ENCODE measurements around the gene EXTL1. TPM values are rescaled to one million over a fixed set of nuclear protein-coding genes. Genes with fewer than 3 reads are reported as not detected.

The EXTL1 gene
- total RNA-seq, 1 experiment from 2014 or later = 1.0 TPM

- Histone ChIP-seq H3K14ac (ENCODE audit: insufficient read depth, low read length) (no peak overlapping the region), H3K23me2 (ENCODE audit: insufficient read length, low read depth, low read length, poor library complexity, severe bottlenecking) (no peaks in the 10 kb centered on the region), H4K91ac (ENCODE audit: insufficient read length, low read depth, low read length) (no peak overlapping the region), H3K9me3 (ENCODE audit: control insufficient read depth, low read depth, low read length) (no peaks in the 10 kb centered on the region), H2BK15ac (ENCODE audit: low read depth, low read length) (no peak overlapping the region), H3K79me2 (ENCODE audit: insufficient read depth, low read length) (no peaks in the 10 kb centered on the region), H3K23ac (ENCODE audit: insufficient read length, low read depth, low read length) (no peak overlapping the region), H3K4me1 (ENCODE audit: insufficient read depth, low read length) (no peaks in the 10 kb centered on the region), H4K20me1 (ENCODE audit: control insufficient read depth, insufficient read depth, insufficient read length) (no peaks in the 10 kb centered on the region), H2BK12ac (ENCODE audit: insufficient read length, low read depth, low read length) (no peak overlapping the region), H3T11ph (ENCODE audit: low read length) (no peak overlapping the region), H3K4ac (ENCODE audit: low read depth, low read length) (no peak overlapping the region), H2BK120ac (ENCODE audit: low read depth, low read length, poor library complexity, severe bottlenecking) (no peak overlapping the region), H3K4me2 (ENCODE audit: insufficient read depth, insufficient read length, low read length) (no peak overlapping the region), H2BK5ac (ENCODE audit: insufficient read length, low read length) (no peak overlapping the region), H3K27ac (ENCODE audit: insufficient read length, low read depth, low read length) (no peak overlapping the region), H3K9ac (ENCODE audit: extremely low read depth, insufficient read length, low read length) (no peak overlapping the region), H2AK5ac (ENCODE audit: insufficient read length, low read length) (no peak overlapping the region), H2AFZ (ENCODE audit: low read length) (no peak overlapping the region), H3K18ac (ENCODE audit: insufficient read length, low read depth, low read length) (no peak overlapping the region), H3K79me1 (ENCODE audit: insufficient read depth, low read depth, low read length, poor library complexity, severe bottlenecking) (no peaks in the 10 kb centered on the region), H3K56ac (ENCODE audit: insufficient read length, low read depth, low read length) (no peak overlapping the region), H2BK20ac (ENCODE audit: low read depth, low read length, poor library complexity, severe bottlenecking) (no peak overlapping the region), H4K8ac (replicated peaks; ENCODE audit: insufficient read length, low read depth, low read length) (no peak overlapping the region), H4K5ac (ENCODE audit: insufficient read length, low read depth, low read length) (no peak overlapping the region), H3K27me3 (ENCODE audit: insufficient read depth, low read length) (no peaks in the 10 kb centered on the region; the same call in 1 of the 2 replicates)
- WGBS (ENCODE audit: extremely low coverage, insufficient read length, low lambda C conversion rate) = no CpG with 5 or more reads among the region's 2 CpGs
- H3K27me3 Mint-ChIP-seq (ENCODE audit: low read depth) = peaks cover 82% of the 10 kb centered on the region
- no peaks in the 10 kb centered on the region for H3K36me3 Mint-ChIP-seq (ENCODE audit: insufficient read depth in 1 of 3, low read depth in 3 of 3)
- 0 out of 4 replicates have a peak, but pooled peaks cover 0 to 2% of the 10 kb centered on the region in 2 experiments for H3K4me1 Mint-ChIP-seq
- TF ChIP-seq CTCF (conservative IDR thresholded peaks at IDR 0.05) = no peak
- no peaks in the 10 kb centered on the region for H3K9me3 Mint-ChIP-seq
- no peak for DNase-seq
- H3K27ac Mint-ChIP-seq = no peak overlapping the region
- H3K4me3 Mint-ChIP-seq = no peak overlapping the region
Observed at GRCh38 chr1:26055041-26055440, 33.5 kb downstream of the EXTL1 start.

Data from H9 (cell line).